ENCODE results near the gene CST3.
"Not testable (repeated sequence)": the region's sequence is repeated elsewhere in the genome, so short reads cannot be mapped to it uniquely, and the experiment has no call there.

CST3 gene

DNA sequence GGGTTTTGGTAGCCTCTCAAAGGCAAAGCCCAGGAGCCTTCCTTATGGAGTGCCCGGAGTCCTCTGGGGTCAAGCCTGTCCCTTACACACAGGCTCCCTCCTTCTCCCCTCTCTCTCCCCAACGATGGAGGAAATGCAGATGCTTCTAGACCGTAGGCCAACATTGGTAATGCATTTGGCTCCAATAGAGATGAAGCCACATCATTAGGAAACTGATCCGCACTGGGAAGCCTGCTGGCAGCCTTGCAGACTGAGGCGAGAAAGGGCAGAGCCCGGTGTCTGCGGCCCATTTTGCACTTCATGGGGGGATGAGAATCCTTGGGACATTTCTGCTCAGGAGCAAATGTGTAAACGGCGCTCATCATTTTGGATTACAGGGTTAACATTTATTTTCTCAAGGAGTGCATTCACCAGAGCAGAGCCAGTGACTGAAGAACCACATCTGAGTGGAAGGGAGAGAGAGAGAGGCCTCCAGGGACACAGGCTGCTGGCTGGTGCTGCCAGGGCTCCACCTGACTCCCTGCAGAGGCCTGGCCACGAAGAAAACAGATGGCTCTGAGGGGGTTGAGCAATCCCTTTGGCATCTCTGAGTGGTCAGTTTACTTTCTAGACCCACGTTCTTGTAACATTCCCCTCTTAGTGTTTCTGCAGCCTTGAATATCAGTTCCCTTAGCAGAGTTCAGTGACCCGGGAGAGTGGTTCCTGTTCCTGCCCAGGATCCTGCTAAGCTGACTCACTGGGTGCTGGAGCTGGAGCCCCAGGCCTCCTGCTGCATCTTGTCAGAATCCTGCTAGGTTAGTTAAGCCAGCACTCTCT, 4.4 kb upstream of the CST3 start:
- DNase-seq, result no peak

DNA sequence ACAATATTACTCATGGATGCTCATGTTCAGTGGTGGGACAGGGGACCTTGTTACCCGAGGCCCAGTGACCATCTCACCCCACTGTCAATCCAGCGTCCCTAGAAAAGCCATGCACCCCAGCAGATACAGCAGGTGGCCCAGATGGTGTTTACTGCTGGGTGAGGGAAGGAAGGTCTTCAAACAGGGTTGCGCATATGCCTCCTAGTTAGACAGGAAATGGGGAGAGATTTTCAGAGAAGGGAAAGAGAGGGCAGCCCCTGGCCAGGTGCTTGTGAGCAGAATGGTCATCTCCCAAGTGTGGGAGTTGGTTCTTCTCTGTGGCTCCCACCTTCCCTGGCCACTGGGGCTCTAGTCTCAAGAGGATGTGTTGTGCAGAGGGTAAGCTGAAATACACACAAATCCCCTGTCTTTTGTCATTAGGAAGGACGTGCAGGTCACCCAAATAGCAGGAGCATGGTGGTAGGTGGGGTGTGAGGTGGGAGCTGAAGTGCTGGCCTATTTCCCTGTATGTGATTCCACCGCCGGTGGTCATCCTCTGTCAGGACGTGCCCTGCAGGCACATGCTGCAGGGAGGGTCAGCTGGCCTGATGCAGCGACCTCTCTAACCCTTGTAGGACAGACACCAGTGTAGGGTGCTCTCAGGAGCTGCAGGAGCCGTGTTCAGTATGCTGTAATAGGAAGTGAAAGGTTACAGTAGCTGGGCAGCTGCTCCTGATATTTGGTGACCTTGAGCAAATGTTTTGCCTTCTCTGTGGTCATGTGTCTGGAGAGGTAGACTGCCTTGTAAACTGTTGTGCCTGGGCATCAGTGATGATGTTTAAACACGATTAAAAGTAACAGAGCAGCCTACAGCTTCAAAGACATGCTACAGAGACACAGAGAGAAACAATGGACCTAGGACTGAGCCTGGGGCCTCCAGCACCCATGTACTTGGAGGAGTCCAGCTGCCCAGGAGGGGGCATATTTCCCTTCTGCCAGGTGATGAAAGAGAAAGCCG, 3.2 kb upstream of the CST3 start:
- no peak for DNase-seq

DNA sequence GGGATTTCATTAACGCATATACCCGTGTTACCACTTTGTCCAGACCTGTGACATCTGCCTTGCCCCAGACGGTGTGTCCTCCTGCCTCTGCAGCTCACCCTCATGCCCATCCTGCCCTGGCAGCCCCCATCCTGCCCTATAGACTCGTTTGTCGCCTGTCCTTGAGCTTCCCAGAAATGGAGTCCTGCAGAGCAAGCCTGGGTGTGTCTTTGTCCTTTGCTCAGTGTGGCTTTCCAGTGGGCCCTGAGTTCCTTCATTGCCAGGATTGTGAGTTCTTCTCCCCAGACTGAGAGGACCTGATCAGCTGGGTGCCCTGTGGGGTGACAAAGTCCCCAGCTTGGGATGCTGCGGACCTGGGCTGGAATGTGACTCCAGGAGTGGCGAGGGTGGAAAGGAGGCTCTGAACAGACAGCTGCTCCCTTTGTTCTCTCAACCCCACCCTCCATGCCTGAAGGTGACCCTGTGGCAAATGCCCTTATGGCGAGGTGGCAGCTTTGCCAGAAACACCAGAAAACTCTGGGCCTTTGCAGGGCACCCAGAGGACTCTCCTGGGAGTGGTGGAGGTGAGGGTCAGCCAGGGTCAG, 2.4 kb upstream of the CST3 start:
- no peak for DNase-seq

DNA sequence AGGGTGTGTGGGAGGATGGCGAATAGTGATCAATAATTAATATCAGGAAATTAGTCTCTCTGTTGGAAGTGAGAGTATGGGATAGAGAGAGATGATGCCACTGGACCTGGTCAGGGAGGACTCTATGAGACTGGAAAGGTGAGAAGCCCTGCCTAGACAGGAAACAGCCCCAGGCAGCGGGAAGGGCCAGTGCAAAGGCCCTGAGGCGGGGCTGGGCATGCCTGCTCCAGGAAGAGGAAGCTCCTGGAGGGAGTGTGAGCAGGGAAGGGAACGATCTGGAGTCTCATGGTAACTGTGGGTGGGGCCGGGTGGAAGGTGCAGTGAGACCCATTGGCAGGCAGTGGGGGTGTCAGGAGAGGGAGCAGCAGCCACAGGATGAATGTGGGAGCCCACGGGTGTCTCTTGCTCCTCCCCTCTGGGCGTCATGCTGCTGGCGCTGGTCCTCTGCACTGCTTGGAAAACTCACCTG, 1.8 kb upstream of the CST3 start:
- DNase-seq, result no peak

DNA sequence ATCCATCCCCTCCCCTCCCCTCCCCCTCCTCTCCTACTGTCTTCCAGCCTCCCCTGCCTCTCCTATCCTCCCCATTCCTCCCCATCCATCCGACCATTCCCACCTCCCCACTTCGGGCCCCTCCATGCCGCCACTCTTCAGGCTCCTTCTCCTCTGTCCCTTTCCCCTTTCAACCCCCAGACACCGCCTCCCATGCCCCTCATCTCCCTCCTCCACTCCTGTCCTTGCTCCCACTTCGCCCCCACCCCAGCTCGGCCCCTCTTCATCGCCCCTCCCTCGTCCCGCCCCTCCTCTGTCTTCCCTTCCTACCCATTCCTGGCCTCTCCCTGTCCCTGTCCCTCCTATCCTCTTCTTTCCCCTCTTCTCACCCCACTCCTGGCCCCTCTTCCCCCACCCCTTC, 554 bp upstream of the CST3 start:
- DNase-seq, result no peak

DNA sequence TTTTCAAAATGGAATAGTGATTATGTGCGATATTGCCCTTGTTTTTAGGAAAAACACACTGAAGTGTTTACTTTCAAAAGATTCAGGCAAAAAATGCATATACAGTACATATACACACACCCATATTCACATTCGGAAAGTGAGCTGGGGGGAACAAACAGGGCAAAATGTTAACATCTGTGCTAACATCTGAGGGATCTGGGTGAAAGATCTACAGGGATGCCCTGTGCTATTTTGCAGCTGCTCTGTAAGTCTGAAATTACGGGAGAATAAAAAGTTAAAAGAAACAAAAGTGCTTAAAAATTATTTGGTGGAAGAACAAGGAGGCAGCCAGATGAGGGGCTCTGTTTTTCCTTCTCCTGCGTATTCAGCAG, 860 bp downstream of the CST3 start:
- no peak for DNase-seq

DNA sequence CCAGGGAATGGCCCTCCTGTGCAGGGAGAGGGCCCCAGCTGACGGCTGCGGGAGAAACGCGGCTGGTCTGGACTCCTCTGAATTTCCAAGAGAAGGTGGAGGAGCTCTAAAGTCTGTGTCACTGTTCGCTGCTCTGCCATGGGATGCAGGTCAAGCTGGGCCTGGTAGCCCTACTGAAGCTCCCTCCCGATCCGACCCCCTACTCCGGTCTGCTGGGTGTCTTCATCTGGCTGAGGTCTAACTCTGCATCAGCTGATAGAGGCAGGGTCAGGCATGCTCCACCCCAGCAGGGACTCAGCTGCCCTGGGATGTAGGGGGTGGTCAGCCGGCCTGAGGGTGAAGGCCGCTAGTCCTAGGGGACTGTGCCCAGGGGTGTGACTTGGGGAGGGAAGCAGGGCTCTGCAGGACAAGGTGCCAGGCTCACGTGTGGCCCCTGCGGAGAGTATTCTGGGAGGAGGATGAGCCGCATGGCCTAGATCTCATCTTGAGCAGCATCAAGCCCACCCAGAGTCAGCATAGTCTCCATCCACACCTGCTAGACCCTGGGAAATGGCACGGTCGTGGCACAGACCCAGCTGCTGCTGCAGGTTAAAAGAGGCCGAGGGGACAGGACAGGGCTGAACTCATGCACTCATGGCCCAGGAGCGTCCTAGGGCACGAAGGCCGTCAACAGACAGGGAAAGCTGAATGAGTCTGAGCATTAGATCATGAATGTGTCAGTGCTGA, 1.4 kb downstream of the CST3 start:
- no peak for DNase-seq

DNA sequence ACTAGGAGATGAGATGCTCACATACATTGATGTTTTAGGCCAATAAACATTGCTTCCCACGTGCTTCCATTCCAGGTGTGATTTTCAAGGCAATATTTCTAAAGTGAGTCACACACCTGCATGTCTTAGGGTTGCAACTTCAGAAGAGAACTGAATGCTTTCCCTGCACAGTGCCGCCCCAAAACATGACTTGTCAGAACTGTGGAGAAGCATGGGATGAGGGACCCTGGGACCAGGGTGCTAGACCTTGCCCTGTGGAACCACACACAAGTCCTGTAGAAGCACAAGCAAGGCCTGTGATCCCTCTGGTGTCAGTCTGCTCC, 2.0 kb downstream of the CST3 start:
- DNase-seq, result not testable (repeated sequence)

DNA sequence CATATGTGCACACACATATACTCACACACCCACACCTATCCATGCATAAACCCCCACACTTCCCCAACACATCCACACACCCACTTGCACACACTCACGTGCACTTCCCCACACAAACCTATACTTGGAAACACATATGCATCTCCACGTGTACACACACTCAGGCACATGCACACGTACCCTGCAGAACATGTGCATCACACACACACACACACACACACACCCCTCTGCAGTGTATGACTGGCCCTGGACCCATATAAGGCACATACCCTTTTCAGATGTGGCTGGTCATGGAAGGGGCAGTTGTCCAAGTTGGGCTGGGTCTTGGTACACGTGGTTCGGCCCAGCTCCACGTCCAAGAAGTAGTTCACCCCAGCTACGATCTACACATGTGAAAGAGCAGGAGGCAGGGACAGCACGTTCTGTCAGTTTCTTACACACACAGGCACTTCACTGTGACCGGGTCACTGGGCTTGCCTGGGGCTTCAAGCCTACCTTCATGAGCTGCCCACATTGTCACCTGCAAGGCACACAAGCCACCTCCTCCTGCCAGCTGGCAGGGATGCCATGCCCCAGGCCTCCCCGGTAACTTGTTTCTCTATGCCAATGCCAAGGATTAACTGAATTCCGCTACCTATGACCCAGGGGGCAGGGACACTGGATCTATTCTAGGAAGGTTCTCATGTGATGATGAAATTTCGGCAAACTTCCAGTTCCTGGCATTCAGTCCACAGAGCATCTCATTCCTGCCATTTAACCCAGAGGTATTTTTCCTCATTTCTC, 2.6 kb downstream of the CST3 start:
- no peak for DNase-seq

DNA sequence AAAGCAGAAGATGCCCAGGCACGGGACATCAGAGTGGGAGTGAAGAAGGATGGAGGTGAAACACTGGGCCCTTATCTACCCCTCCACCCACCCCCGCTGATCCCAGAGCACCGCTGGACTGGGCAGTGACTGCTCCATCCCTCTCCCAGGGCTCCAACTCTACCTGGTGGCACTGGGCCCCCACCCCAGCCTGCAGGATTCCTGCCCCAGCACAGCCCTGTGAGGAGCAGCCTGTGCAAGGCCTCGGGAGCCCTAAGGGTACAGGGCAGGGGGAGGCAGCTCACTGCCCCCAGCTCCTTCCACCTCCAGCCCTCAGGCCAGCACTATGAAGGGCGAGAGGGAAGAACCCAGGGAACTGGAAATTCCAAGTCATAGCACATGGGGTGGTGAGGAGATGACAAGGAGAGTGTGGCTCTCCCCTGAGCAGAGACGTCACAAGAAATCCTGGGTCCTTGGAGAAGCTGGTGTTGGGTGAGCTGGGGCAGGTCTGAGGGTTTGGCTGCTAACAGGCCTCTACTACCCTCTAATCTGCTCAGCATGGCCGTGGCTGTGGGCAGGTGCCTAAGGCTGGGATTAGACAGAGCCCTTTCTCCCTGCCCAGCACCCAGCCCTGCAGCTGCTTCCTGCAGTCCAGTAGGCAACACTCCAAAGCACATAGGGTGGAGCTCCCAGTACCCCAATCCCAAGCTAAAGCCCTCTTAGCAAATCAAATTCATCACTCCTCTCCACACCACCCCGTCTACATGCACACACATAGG, 3.5 kb downstream of the CST3 start:
- DNase-seq, result no peak

DNA sequence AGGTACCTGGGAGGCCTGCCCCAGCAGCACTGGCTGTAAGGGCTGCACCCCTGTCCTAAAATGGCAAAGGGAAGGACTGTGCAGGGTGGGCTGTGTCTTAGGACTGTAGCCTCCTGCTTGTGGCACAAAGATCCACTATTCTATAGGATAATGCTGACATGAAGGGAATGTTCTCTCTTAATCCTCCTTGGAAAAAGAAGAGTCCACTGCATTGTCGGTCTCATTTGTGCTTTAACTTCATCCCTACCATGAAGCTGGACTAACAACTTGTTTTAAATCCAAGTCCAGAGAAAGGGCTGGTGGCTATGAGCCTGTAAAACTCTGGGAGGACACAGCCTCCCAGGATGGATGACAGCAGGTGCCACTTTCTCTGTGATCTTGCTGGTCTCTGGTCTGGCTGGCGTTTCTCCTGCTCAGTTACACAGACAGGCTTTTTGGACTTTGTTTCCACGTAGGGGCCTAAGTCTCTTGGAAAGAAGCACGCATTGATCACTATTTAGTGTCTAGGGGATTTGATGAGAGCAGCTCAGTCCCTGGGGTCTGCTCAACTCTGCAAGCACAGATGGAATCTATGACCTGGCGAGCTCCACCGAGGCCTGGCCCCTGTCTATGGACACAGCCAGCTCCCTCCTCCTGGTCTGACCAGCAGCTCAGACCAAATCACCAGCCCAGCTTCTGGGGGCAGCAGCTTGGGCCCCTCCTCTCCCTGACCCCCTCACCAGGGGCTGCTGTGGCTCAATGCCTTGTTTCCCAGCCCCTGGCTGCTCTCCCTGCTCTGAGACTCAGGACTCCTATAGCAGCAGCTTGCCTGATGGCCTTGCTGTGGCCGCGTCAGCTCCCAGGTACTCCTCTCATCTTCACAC, 4.8 kb downstream of the CST3 start:
- no peak for DNase-seq

DNA sequence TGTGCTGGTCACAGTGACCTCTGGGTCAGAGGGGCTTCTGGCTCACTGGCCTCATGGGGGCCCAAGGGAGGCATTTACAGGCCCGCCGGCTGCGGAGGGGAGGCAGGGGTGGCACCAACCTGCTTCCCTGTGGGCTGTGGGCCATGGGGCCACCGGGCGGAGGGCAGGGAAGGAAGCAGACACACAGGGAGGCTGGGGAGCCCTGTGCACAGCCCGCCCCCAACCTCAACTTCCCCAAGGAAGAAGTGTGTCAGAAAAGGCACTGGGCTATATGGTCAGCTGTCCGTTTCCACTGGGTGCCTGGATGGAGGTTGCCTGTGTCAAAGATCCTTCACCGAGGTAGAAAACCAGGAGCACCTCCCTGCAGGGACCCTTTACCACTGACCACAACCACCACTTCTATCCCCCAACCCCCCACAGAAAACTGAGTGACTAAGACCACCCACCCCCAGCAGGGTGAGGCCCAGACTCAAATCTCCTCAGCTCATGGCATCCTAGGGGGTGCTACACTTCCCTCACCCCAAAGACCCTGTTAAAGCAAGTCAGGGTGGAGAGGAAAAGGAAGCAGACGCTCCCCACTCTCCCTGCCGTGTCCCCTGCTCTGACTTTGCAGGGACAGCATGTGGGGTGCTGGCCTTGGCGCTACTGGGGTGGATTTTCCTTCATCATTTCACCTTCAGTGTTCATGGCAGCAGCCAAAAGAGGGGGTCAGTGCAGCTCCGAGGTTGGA, 5.6 kb downstream of the CST3 start:
- DNase-seq, result no peak

DNA sequence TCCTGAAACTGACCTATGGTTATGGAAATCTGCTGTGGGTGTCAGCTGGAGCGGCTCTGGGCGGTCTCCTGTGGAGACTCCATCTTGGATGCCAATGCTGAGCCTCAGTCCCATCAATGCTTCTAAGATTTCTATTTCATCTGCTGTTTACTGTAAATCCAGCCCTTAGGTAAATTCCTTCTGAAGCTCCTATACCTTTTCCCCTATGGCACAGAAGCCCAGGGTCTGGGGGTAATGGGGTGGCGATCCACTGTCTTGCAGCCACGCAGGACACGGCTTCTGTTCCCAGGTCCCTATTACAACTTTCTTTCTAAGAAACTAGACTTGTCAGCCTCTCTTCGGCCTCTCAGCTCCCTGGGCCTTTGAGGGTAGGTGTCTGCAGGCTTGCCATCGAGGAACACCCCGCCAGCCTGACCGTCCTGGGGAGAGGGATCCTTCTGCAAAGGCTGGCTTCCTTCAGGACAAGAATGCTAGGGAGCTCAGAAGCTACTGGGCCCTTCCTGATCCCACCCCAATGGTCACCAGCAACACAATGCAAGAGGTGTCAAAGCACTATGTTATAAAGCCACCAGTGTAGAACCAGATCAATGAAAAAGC, 6.4 kb downstream of the CST3 start:
- no peak for DNase-seq

DNA sequence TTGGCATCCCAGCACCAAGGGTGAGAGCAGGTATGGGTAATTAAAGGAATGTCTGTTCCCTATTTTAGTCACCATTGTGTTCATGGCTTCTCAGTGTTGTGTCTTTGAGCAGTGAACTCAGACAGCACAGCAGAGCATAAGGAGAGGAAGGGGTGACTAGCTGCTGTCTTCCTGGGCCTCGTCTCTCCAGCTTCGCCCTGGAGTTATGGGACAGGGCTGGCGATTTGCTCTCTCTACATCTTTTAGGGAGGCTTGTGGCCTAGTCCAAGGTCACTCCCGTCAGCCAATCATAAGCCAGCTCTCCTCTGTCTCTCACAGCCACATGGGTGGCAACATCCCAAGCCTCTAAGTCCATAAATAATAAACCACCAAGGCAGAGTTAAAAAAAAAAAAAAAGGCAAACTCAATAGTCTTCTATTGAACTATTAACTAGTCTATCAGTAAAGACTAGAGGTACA, 7.3 kb downstream of the CST3 start:
- DNase-seq, result no peak

DNA sequence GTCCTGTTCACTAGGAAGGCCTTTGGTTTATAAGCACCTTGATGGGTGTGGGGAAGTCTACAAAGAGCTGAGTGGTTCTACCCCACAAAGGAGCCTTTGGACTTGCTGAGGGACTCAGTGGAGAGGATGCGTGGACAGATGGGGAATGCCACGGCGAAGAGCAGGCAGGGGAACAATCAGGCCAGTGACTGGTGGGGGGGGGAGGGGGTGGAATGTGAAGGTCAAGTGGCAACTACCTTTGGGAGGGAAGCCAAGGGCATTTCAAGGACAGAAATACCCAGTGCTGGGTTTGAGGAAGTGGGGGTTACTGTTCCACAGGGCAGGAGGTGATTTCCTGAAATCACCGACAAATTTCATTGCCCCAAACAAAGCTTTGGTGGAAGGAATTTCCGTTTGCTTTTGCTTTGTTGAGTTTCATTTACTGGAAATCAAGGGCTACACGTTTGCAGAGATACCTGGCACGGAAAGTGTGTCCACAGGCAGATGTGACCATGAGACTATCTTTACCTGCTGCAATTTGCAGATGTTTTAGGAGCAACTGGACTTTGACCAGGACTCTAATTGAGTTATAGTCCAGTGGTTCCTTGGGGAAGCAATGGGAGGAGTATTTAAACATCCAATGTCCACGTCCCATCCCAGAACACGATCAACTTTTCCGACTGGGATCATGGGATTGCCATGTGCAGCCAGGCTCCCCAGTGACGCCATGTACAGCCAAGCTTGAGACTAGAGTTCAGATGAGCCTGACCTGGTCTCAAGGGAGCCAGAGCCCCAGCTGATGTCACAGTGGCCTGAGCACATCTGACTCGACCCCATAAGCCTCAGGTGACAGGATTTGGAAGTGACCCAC, 8.0 kb downstream of the CST3 start:
- no peak for DNase-seq

DNA sequence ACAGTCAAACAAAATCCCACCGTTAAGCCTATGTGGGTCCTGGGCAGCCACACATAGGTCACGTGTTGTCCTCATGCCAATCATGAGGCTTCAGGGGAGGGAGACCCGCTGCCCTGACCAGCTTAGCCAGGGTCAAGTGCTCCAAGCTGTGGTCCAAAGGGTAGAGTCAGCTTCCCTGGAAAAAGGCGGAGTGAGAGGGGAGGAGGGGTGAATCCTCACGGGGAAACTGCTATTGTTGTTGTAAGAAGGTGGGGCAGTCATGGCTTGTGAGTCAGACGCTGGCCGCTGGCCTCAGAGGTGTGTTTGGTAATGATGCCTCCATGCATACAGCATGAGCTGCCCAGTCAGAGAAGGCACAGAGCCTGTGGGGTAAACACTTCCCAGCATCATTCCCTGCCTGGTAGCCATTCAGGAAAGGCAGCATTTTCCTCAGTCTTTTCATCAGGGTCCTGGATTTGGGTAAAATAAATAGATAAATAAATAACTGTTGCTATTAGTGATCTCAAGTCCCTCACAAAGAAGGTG, 8.7 kb downstream of the CST3 start:
- DNase-seq, result no peak

DNA sequence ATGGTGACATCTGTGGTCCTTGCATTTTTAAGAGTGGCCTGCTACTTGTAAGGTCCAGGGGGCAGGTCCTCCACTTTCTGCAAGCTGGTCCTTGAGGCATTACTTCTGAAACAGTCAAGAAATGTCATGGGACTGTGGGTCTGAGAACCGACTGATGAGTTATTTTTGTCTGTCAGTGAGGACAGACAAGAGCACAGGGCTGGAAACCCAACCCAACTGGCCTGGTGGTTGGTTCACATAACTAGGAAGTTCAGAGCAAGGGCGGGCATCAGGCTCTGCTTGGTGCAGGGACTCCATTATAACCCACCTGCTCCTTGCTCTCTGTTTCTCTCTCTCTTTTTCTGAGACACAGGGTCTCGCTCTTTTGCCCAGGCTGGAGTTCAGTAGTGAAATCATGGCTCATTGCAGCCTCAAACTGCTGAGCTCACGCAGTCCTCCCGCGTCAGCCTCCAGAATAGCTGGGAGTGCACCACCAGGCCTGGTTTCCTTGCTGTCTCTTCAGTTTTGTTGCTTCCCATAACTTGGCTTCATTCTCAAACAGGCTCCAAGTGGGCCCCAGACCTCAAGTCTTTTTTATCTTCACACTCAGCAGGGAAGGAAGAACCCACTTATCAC, 9.2 kb downstream of the CST3 start:
- no peak for DNase-seq

All from CD4-positive, alpha-beta T cell treated with Interleukin-15 for 1 hour (primary cell).